CD8-positive, alpha-beta memory T cell (primary cell): ENCODE results near the gene TSPAN11. TPM values are rescaled to one million over a fixed set of nuclear protein-coding genes. Genes with fewer than 3 reads are reported as not detected.

Experiments used
- CTCF ChIA-PET: fragments of 350-600 bp; sonication (Branson Sonifier 250); formaldehyde crosslinking; loops from one replicate; lab custom pipeline; 2021; ENCODE audit warnings: antibody characterized with exemption; lab: Charles Lee
- POLR2A ChIA-PET: fragments of 350-600 bp; sonication (Branson Sonifier 250); formaldehyde crosslinking; loops from one replicate; lab custom pipeline; 2021; ENCODE audit warnings: antibody characterized with exemption; lab: Charles Lee
- DNase-seq, 5 donors: peaks; one replicate each; pipeline versions ENCODE4 v3.0.0 to v3.0.0-alpha.2; 2020 to 2022; ENCODE audit warnings: mixed read lengths in 1 of 5
- H3K27ac ChIP-seq: one replicate; pipeline ENCODE4 v1.7.0; 2013; ENCODE audit warnings: low read depth, mild to moderate bottlenecking, low read length, moderate library complexity
- H3K27me3 ChIP-seq: 2 replicates; pipeline ENCODE4 v1.7.0; 2013; ENCODE audit warnings: low read length, mild to moderate bottlenecking; ENCODE audit not compliant: insufficient read depth, poor library complexity, severe bottlenecking
- H3K36me3 ChIP-seq: 2 replicates; pipeline ENCODE4 v1.7.0; 2013; ENCODE audit warnings: mild to moderate bottlenecking, low read length, moderate library complexity; ENCODE audit not compliant: insufficient read depth
- H3K4me1 ChIP-seq: 2 replicates; pipeline ENCODE4 v1.7.0; 2013; ENCODE audit warnings: mild to moderate bottlenecking, low read length, moderate library complexity; ENCODE audit not compliant: insufficient read depth
- H3K4me3 ChIP-seq: 2 replicates; pipeline ENCODE4 v1.7.0; 2013; ENCODE audit warnings: mild to moderate bottlenecking, low read length
- H3K9me3 ChIP-seq: 2 replicates; pipeline ENCODE4 v1.7.0; 2013; ENCODE audit warnings: mild to moderate bottlenecking, low read length
- H3K27ac Mint-ChIP-seq, 8 donors: one replicate each; pipeline ENCODE4 v1.8.0; 2020 to 2021; ENCODE audit warnings: mixed read lengths in 8 of 8, mild to moderate bottlenecking in 6 of 8, inconsistent platforms in 3 of 8, moderate library complexity in 3 of 8
- H3K27me3 Mint-ChIP-seq, 2 donors: one replicate each; pipeline ENCODE4 v1.8.0; 2020 to 2021; ENCODE audit warnings: mixed read lengths in 2 of 2, mild to moderate bottlenecking in 1 of 2, moderate library complexity in 1 of 2
- H3K36me3 Mint-ChIP-seq, 3 donors: one replicate each; pipeline ENCODE4 v1.8.0; 2020 to 2021; ENCODE audit warnings: mixed read lengths in 3 of 3, inconsistent platforms in 1 of 3, mild to moderate bottlenecking in 1 of 3
- H3K4me1 Mint-ChIP-seq, 3 donors: one replicate each; pipeline ENCODE4 v1.8.0; 2020 to 2021; ENCODE audit warnings: mixed read lengths in 3 of 3, inconsistent platforms in 1 of 3, mild to moderate bottlenecking in 1 of 3
- H3K4me3 Mint-ChIP-seq, 7 donors: one replicate each; pipeline ENCODE4 v1.8.0; 2020 to 2021; ENCODE audit warnings: mixed read lengths in 7 of 7, mild to moderate bottlenecking in 6 of 7, moderate library complexity in 4 of 7, inconsistent platforms in 2 of 7
- H3K9me3 Mint-ChIP-seq, 5 donors: one replicate each; pipeline ENCODE4 v1.8.0; 2020 to 2022; ENCODE audit warnings: mixed read lengths in 5 of 5, mild to moderate bottlenecking in 3 of 5, moderate library complexity in 2 of 5, inconsistent platforms in 1 of 5
- polyA plus RNA-seq: library from polyadenylated mRNA; unstranded; fragments of 300-500 nt; fragmentation: Illumina TruSeq; gene quantifications from one replicate; pipeline ENCODE4 v1.2.3, GENCODE V29; 2021
- total RNA-seq, 2 experiments: library from RNA; stranded (reverse); gene quantifications; one replicate each; pipeline ENCODE4 v1.2.3, GENCODE V29; 2021

Gene TSPAN11
- total and polyA plus RNA-seq, 3 experiments from 2014 or later: not detected

DNA sequence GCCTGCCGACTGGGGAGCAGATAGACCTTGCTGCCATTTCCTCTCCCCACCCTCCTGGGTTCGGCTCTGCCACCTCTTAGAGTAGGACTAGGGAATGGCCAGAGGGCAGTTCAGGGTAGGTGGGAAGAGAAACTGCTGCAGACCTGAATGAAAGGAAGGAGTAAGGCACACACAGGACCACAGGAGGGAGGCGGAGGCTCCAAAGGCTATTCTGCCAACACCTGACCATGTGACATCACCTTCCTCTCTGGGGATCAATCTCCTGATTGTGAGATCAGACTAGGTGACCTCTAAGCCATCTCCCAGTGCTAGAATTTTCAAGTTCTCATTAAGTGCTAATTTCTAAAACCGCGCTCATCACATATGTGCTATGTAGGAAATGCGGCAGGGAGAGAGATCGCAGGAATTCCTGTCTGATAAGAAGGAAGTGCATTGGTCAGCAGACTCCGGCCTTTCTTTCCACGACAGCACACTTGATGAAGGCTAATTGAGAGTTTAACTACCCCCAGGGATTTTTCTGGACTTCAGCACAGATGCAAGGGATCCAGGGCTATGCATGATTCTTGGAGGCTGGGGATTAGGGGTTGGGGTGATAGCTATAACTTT, 11.5 kb upstream of the TSPAN11 start:
- Histone ChIP-seq H3K36me3 (no peaks in the 10 kb centered on the region), H3K27ac (no peak overlapping the region), H3K27me3 (no peaks in the 10 kb centered on the region), H3K9me3 (no peaks in the 10 kb centered on the region), H3K4me3 (no peak overlapping the region), H3K4me1 (no peaks in the 10 kb centered on the region)
- no peak for DNase-seq
- no peaks in the 10 kb centered on the region for H3K36me3 Mint-ChIP-seq
- ChIA-PET POLR2A (no interaction called here), CTCF (no interaction called here)
- peaks cover 3 to 25% of the 10 kb centered on the region in 2 donors for H3K27me3 Mint-ChIP-seq
- H3K9me3 Mint-ChIP-seq: no peaks in the 10 kb centered on the region
- H3K4me1 Mint-ChIP-seq: no peaks in the 10 kb centered on the region
- H3K27ac Mint-ChIP-seq: no peak overlapping the region
- no peak overlapping the region for H3K4me3 Mint-ChIP-seq

DNA sequence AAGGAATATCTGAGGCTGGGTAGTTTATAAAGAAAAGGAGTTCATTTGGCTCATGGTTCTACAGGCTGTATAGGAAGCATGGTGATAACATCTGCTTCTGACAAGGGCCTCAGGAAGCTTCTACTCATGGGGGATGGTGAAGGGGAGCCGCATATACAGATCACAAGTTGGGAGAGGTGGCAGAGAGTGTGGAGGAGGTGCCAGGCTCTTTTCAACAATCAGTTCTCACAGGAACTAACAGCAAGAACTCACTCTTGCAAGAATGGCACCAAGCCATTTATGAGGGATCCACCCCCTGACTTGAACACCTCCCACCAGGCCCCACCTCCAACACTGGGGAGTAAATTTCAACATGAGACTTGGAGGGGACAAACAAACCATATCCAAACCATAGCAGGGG, 3.5 kb upstream of the TSPAN11 start:
- ChIA-PET CTCF (no interaction called here), POLR2A (no interaction called here)
- peaks cover 6% of the 10 kb centered on the region for H3K27me3 ChIP-seq
- no peak overlapping the region for H3K27ac ChIP-seq
- H3K4me1 ChIP-seq: no peaks in the 10 kb centered on the region
- no peak overlapping the region for H3K4me3 ChIP-seq
- no peaks in the 10 kb centered on the region for H3K36me3 Mint-ChIP-seq
- no peaks in the 10 kb centered on the region for H3K9me3 ChIP-seq
- peaks cover 29 to 41% of the 10 kb centered on the region in 2 donors for H3K27me3 Mint-ChIP-seq
- no peaks in the 10 kb centered on the region for H3K9me3 Mint-ChIP-seq
- peaks cover 0 to 3% (median 0%) of the 10 kb centered on the region in 3 donors for H3K4me1 Mint-ChIP-seq
- peak overlapping the region in 1 of 8 donors; percentile 44 for H3K27ac Mint-ChIP-seq
- no peaks in the 10 kb centered on the region for H3K36me3 ChIP-seq
- H3K4me3 Mint-ChIP-seq: no peak overlapping the region
- DNase-seq: no peak

DNA sequence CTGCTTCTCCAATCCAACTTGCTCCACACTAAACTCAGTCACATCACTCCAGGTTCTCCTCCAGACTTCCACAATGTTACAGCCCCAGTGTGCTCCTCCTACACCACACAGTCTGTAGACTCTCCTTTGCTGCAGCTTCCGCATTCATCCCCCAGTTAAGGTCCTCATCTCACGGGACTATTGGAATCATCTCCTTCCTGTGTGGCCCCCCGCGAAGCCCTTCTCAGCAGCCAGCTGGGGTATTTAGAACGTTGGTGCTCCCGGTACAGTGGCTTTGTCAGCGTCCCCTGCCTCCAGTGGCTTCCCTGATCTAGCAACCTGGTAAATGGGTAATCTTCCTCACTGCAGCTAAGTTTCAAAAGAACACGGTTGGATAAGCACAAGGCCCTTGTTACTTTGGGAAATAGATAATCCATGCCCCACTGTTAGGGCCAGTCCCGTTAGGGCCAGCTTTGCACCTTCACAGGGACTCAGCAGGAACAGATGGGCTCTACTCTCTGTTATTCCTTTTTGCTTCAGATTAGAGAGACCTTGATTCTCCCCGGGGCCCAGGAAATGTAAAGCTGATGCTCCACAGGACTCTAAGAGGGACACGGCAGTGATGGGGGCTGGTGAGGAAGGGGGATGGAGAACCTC, 823 bp upstream of the TSPAN11 start:
- H3K4me3 ChIP-seq: no peak overlapping the region
- no peak overlapping the region for H3K27ac ChIP-seq
- no peaks in the 10 kb centered on the region for H3K4me1 ChIP-seq
- Mint-ChIP-seq H3K27ac (no peak overlapping the region), H3K4me3 (no peak overlapping the region), H3K36me3 (no peaks in the 10 kb centered on the region), H3K4me1 (peaks cover 0 to 3% (median 0%) of the 10 kb centered on the region in 3 donors), H3K27me3 (peaks cover 35 to 60% of the 10 kb centered on the region in 2 donors), H3K9me3 (no peaks in the 10 kb centered on the region)
- no peak for DNase-seq
- CTCF ChIA-PET: no interaction called here
- H3K27me3 ChIP-seq: peaks cover 8% of the 10 kb centered on the region
- no peaks in the 10 kb centered on the region for H3K9me3 ChIP-seq
- no peaks in the 10 kb centered on the region for H3K36me3 ChIP-seq
- POLR2A ChIA-PET: no interaction called here

DNA sequence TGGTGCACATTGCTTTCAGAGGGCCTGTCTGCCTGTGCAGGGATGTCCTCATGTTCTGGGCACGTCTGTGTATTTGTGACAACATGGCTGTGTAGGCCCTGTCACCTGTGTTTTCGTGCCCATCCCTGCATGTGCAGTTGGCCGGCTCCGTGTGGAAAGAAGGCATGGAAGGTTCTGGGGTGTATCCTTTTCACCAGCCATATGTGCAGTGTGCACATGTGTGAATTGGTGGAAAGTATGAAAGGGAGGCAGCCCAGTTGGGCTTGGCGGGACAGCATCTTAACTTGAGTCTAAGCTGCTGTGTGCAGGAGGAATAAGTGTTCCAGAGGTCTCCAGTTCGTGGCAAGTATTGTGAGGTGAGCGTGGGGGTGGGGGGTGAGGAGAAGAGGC, 669 bp downstream of the TSPAN11 start:
- CTCF ChIA-PET: no interaction called here

DNA sequence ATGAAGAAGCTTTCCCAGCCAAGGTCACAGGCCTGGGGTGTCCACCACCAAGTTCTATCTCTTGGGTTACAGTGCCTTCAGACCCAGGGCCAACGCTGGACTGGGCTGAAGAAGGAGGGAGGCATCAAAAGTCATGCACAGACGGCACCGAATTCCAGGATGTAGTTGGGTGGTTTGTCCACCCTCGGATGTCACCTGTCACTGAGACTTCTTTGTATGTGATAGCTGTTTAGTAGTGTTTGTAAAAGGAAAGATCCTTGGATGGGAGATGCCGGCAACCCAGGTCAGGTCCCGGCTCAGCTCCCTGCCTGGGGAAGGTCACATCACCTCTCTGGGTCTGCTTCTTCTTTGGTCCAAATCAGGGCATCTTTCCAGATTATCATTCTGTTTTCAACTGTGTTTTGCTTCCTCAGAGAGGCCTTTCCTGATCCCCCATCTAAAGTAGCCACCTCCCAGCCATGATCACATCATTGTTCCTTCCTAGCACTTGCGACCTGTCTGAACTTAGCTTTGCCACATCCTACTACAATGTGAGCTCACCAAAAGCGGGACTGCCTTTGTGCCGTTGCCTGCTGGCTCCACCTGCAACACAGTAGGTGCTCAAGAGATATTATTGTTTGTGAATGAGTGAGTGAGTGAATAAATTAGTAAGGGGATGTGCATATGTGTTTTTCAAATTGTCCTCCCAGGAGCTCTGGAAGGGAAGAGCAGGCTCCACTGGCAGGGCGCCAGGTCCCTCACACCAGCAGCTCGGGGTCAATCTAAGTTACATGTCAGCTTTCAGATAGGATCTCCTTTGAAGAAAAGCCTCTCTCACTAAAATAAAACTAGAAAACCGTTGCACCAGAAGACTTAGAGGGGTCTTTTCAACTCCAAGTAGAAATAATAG, 2.1 kb downstream of the TSPAN11 start:
- peaks cover 0 to 3% (median 0%) of the 10 kb centered on the region in 3 donors for H3K4me1 Mint-ChIP-seq
- ChIA-PET POLR2A (no interaction called here), CTCF (no interaction called here)
- peaks cover 8% of the 10 kb centered on the region for H3K27me3 ChIP-seq
- H3K4me3 ChIP-seq: no peak overlapping the region
- no peak overlapping the region for H3K27ac ChIP-seq
- DNase-seq: no peak
- no peaks in the 10 kb centered on the region for H3K4me1 ChIP-seq
- peaks cover 29 to 59% of the 10 kb centered on the region in 2 donors for H3K27me3 Mint-ChIP-seq
- H3K9me3 Mint-ChIP-seq: no peaks in the 10 kb centered on the region
- H3K36me3 ChIP-seq: no peaks in the 10 kb centered on the region
- no peak overlapping the region for H3K27ac Mint-ChIP-seq
- no peaks in the 10 kb centered on the region for H3K9me3 ChIP-seq
- H3K36me3 Mint-ChIP-seq: no peaks in the 10 kb centered on the region
- no peak overlapping the region for H3K4me3 Mint-ChIP-seq

More for the DNA sequence above, 669 bp downstream of the TSPAN11 start:
- no peak overlapping the region for H3K27ac ChIP-seq
- no peak for DNase-seq
- H3K27ac Mint-ChIP-seq: peak overlapping the region in 1 of 8 donors; percentile 27
- peaks cover 8% of the 10 kb centered on the region for H3K27me3 ChIP-seq
- H3K36me3 ChIP-seq: no peaks in the 10 kb centered on the region
- no peak overlapping the region for H3K4me3 ChIP-seq
- no peak overlapping the region for H3K4me3 Mint-ChIP-seq
- POLR2A ChIA-PET: no interaction called here
- no peaks in the 10 kb centered on the region for H3K36me3 Mint-ChIP-seq
- no peaks in the 10 kb centered on the region for H3K9me3 ChIP-seq
- no peaks in the 10 kb centered on the region for H3K4me1 ChIP-seq
- H3K9me3 Mint-ChIP-seq: no peaks in the 10 kb centered on the region
- H3K27me3 Mint-ChIP-seq: peaks cover 32 to 60% of the 10 kb centered on the region in 2 donors
- H3K4me1 Mint-ChIP-seq: peaks cover 0 to 3% (median 0%) of the 10 kb centered on the region in 3 donors

DNA sequence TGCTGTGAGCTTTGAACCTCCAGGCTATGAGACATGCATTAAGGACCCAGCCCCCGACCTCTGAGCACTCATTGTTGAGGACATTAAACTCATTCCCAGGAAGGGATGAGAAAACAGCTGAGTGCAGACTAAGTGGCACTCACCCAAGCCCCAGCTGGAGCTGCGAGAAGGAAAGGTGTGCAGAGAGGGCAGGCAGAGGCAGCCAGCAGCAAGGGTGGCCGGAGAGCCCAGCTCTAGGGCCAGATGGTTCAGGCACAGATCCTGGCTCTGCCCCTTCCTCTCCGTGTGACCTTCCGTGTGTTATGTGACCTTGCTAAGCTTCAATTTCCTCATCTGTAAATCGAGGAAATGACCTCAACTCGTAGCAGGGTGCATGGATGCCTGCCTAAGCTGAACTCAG, 3.7 kb downstream of the TSPAN11 start:
- ChIA-PET POLR2A (no interaction called here), CTCF (no interaction called here)
- Mint-ChIP-seq H3K27me3 (peaks cover 24 to 48% of the 10 kb centered on the region in 2 donors), H3K4me3 (no peak overlapping the region), H3K36me3 (no peaks in the 10 kb centered on the region), H3K4me1 (peaks cover 0 to 3% (median 0%) of the 10 kb centered on the region in 3 donors), H3K9me3 (no peaks in the 10 kb centered on the region), H3K27ac (peak overlapping the region in 1 of 8 donors; percentile 20)
- Histone ChIP-seq H3K27ac (no peak overlapping the region), H3K9me3 (no peaks in the 10 kb centered on the region), H3K36me3 (no peaks in the 10 kb centered on the region), H3K4me3 (no peak overlapping the region), H3K27me3 (peaks cover 5% of the 10 kb centered on the region), H3K4me1 (no peaks in the 10 kb centered on the region)
- no peak for DNase-seq

DNA sequence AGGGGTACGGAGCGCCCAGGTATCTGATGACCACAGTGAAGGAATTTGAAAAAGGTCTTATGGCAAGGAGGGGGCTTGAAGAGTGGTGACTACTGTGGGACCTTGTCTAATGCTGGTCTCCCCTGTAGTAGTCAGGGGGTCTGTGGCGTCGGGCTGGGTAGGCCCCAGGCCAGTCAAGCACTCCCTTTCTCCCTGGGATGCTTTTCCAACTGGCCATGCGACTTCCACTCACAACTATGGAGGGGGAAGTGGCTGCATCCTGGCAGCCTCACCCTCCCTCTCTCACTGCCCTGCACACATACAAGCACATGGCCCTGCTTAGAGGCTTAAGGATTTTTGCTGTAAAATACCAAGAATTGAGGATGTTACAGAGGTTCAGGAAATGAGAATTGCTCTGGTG, 4.1 kb downstream of the TSPAN11 start:
- Mint-ChIP-seq H3K4me3 (no peak overlapping the region), H3K36me3 (no peaks in the 10 kb centered on the region), H3K9me3 (no peaks in the 10 kb centered on the region), H3K4me1 (peaks cover 0 to 3% (median 0%) of the 10 kb centered on the region in 3 donors), H3K27ac (peak overlapping the region in 1 of 8 donors; percentile 20), H3K27me3 (peaks cover 20 to 44% of the 10 kb centered on the region in 2 donors)
- Histone ChIP-seq H3K27me3 (peaks cover 5% of the 10 kb centered on the region), H3K4me3 (no peak overlapping the region), H3K4me1 (no peaks in the 10 kb centered on the region), H3K27ac (no peak overlapping the region), H3K36me3 (no peaks in the 10 kb centered on the region), H3K9me3 (no peaks in the 10 kb centered on the region)
- POLR2A ChIA-PET: no interaction called here
- DNase-seq: no peak
- CTCF ChIA-PET: no interaction called here

DNA sequence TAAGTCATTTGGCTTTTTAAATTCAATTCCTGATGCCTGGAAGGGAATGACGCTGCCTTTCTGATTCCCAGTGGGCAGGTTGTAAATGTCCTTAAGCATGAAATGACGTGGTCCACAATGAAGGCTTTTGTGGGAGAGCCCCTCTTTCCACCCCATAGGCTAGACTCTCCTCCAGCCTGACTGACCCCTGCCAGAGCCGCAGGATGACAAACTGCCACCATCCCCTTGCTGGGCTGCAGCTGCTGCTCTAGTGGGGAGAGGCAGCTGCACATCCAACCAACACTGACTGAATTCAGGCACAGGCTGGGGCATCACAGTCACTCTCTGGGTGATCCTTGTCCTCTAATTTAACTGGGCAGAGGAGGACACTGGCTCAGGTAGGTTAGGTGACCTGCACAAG, 6.3 kb downstream of the TSPAN11 start:
- no peaks in the 10 kb centered on the region for H3K36me3 Mint-ChIP-seq
- Histone ChIP-seq H3K9me3 (no peaks in the 10 kb centered on the region), H3K27ac (no peak overlapping the region), H3K36me3 (no peaks in the 10 kb centered on the region), H3K27me3 (peaks cover 4% of the 10 kb centered on the region), H3K4me1 (no peaks in the 10 kb centered on the region), H3K4me3 (no peak overlapping the region)
- ChIA-PET CTCF (no interaction called here), POLR2A (no interaction called here)
- H3K27ac Mint-ChIP-seq: no peak overlapping the region
- H3K9me3 Mint-ChIP-seq: no peaks in the 10 kb centered on the region
- peaks cover 8 to 32% of the 10 kb centered on the region in 2 donors for H3K27me3 Mint-ChIP-seq
- H3K4me1 Mint-ChIP-seq: no peaks in the 10 kb centered on the region
- no peak for DNase-seq
- no peak overlapping the region for H3K4me3 Mint-ChIP-seq
